HG03108 (cell line): ENCODE data around the gene SP3.
A peak's percentile ranks its signal among the peaks of the same experiment; 100 is the strongest.

Experiments used
- ATAC-seq: cut with Tn5 transposase; IDR thresholded peaks from one replicate; pipeline ENCODE4 v1.9.1; 2021; ENCODE audit warnings: moderate library complexity; ENCODE audit not compliant: unreplicated experiment

Gene SP3

DNA sequence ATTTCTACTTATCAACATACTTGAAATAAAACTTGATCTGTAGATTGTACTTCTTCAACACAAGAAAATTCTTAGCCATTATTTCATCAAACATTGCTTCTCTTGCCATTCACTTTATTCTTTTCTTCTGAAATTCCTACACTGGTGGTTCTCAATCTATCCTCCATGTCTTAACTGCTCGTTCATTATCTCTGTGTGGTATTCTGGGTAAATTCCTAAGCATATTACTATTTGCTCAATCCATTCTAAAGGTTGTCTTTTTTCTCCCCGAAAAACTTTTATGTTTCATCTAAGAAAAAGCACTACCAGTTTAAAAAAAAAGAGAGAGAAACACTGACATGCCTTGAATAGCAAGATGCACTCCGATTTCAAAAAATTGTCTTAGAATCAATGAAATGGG lies 18.0 kb downstream of the SP3 start:
- no peak for ATAC-seq

DNA sequence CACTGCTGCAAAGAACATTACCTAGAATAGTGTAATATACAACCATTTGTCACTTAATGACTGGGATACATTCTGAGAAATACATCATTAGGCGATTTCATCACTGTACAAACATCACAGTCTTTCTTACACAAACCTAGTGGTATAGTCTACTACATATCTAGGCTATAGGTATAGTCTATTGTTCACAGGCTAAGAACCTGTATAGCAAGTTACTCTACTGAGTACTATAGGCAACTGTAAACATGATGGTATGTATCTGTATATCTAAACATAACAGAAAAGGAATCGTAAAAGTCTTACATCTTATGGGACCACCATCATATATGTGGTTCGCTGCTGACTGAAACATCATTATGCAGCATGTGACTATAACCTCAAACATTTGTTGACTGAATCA lies 21.4 kb downstream of the SP3 start:
- ATAC-seq = no peak

DNA sequence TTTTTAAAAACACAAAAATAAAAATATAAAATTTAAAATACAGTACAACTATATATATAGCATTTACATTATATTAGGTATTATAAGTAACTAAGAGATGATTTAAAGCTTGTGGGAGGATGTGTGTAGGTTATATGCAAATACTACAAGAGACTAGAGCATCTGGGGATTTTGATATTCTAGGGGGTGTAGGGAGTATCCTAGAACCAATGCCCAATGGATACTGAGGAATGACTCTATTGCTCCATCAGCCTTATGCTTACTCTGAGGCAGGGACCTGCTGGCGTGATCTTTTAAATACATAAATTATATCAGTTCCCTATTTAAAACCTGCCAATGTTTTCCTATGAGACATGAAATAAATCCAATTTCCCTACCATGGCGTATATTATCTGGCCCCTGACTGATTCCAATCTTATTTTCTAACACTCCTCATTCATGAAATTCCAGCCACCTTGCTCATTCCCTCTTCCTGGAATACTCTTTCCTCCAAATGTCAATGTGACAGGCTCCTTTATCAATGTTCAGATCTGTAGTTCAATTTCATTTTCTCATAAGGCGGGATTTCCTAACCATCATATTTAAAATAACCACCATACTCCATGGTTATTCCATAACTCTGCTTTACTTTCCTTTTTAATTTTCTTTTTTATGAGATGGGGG lies 22.2 kb downstream of the SP3 start:
- ATAC-seq = no peak

DNA sequence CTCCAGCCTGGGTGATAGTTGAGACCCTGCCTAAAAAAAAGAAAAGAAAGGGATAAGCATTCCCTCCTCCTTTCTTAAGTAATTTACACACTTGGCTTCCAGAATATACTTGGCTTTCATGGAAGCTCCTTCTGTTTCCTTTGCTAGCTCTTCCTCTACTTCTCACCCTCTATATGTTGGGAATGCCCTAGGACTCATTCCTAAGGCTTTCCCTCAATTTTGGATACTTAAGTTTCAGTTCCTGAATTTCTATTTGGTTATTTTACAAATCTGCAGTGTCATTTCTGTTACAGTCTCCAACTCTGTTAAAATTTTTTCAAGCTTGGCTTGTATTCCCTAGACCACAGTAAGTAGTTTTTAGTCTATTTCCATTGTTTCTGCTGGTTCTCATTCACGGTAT lies 23.6 kb downstream of the SP3 start:
- ATAC-seq = no peak

DNA sequence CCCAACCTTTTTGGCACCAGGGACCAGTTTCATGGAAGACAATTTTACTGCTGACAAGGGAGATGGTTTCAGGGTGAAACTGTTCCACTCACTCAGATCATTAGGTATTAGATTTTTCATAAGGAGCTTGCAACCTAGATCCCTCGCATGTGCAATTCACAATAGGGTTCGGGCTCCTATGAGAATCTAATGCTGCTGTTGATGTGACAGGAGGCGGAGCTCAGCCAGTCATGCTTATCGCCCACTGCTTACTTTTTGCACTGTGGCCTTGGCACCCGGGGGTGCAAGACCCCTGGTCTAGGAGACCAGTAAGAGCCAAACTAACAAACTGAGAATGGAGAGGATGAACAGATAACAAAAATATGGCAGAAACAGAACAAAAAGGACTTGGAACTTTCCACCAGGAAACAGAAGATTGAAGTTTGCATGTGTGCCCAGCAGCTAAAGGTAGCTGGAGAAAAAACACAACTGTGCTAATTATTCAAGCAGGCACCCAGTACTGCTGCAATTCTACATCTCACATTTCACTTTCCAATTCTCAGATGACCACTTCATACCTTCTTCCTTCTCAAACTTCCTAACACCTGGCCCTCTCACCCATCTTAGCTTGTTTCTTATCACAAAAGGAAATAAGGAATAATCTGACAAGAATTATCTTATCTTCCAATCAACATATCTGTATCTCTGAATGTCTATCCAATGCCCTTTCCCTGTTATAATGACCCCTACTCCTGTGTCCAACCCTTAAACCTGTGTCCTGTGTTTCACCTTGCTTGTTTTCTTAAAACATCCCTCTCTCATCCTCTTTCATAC lies 24.8 kb downstream of the SP3 start:
- no peak for ATAC-seq

DNA sequence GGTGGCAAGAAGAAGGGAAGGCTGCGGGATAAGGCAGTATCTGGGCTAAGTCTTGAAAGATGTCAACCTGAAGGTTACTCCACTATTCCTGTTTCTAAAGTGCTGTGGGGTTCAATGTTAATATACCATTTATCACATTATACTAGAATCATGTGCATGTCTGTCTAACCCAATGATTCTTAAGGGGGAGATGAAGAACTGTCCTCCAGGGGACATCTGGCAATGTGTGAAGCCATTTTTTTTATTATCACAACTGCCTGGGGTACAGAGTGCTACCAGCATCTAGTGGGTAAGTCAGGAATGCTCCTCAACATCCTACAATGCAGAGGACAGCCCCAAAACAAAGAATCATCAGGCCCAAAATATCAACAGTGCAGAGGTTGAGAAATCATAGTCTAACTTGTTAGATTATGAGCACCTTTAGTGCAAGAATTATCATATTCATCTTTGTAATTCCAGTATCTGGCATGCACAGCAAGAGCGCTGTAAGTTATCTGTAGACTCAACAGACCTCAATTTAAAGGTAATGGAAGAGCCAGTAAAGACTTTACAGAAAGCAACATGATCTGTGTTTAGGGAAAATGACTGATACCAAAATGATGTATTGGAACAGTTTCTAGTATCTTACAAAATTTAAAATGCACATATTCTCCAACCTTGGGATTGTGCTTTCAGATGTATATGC lies 26.3 kb downstream of the SP3 start:
- ATAC-seq = no peak

DNA sequence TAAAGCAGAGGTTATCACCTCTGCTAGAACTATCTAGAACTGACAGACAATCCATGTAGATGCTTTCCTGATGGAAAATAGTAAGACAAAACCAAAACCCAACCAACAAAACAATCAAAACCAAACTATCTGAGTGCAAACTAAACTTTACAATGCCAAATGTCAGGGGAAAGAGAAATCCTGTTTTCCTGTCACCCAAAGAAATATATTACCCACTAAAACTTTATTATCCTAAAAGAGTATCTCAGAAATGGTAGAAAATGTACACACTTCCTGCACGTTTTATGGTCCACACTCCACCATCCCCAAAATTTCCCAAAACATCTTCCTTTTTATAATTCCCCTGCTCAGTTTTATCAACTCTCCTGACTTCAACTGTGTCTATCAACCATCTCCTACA lies 29.9 kb downstream of the SP3 start:
- ATAC-seq = no peak

GRCh38 chr2:173934895-173935294 lies 30.3 kb downstream of the SP3 start:
- ATAC-seq = no peak

GRCh38 chr2:173931751-173932150 lies 33.4 kb downstream of the SP3 start:
- ATAC-seq = no peak

DNA sequence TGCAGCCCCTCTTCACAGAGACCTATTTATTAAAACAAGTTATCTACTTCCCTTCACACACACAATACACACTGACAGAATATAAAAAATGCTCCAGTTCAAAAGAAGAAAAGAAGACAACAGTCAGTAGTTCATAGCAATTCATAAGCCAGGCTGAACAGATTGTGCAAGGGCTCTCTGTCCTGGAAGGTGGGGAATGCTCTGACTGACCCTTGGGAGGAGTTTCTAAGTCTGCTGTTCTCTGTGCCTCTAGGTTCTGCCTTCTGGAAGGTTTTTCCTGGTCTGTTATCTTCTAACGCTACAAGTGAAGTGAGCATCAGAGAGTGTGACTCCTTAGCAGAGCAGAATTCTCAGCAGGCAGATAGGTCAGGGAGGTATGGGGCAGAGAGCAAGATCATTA lies 35.7 kb downstream of the SP3 start:
- no peak for ATAC-seq

DNA sequence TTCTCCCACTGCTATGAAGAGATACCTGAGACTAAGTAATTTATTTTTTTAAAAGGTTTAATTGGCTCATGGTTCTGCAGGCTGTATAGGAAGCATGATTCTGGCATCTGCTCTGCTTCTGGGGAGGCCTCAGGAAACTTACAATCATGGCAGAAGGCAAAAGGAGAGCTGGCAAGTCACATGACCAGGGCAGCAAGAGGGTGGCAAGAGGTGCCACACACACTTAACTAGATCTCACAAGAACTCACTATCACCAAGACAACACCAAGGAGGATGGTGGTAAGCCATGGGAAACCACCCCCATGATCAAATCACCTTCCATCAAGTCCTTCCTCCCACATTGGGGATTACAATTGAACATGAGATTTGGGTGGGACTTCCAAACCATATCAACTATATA lies 38.3 kb downstream of the SP3 start:
- ATAC-seq = no peak

DNA sequence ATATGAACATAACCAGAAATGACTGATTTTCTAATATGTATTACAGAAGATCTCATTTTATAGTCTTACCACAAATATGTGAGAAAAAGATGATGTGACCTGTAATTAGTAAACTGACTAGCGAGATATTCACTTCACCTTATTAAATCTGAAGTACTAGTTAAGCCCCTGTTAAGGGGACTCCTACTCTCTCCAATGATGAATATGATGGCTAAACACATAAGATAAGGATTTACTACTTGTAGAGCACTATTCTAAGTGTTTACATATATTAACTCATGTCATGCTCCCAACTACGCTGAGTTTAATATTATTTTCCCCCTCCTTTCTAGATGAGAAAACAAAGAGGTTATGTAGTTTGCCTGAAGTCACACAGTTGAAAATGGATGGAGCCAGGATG lies 40.9 kb downstream of the SP3 start:
- ATAC-seq = no peak

GRCh38 chr2:173922760-173923159 lies 42.4 kb downstream of the SP3 start:
- ATAC-seq = no peak

DNA sequence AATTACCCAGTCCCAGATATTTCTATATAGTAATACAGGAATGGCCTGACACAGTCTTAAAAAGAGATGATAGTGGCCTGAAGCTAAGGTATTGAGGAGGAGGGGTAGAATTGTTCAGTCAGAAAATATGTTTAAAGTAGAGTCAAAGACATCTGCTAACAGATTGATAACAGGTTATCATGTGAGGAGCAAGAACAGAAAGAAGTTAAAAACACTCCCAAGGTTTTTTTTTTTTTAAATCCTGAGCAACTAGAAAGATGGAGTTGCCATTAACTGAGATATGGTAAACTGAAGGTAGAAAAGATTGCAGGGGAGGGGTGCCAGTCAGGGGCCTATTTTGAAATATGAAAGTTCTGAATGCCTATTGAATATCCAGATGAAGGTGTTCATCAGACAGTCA lies 43.1 kb downstream of the SP3 start:
- no peak for ATAC-seq

DNA sequence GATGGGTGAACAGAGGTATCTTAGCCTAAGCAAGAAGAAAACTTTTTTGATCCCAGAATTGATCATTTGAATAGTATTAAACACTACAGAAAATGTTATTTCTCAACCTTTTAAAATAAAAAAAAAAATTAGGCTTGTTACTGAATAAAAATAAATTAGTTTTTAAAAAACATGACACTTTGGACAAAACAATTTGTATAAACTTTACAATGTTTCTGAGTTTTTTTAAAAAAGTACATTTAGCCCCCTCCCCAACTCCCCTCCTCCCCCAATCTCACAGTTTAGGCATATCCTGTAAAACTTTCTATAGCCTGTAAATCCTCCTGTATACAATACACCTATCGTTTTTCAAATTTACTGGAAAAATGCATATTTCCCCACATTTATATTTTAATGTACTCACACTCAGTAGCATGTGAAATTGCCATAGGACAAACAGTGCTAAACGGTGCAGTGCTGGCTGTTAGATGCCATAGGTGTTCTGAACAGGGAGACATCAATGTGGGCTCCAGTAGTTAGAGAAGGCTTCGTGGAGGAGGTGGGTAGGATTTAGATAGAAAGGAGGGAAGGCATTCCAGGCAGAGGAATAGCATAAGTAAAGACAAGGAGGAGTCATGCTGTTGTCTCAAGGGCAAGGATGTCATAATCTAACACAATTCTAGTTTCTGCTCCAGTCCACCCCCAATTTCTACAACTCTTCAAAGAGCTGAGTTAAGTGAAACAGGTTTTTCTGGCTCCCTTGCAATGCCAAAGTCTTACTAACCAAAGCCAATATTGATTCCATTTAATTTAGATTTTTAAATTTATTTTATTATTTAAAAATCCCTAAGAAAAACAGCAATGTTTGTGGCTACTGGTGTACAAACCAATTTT lies 50.9 kb downstream of the SP3 start:
- ATAC-seq = no peak

GRCh38 chr2:173909846-173910245 lies 55.3 kb downstream of the SP3 start:
- ATAC-seq = no peak

- ATAC-seq = no peak
These were observed 58.5 kb downstream of the SP3 start for GRCh38 chr2:173906626-173907025.

GRCh38 chr2:173903601-173904394 lies 61.4 kb downstream of the SP3 start:
- ATAC-seq = no peak

- no peak for ATAC-seq
These were observed 66.2 kb downstream of the SP3 start for GRCh38 chr2:173898996-173899395.

DNA sequence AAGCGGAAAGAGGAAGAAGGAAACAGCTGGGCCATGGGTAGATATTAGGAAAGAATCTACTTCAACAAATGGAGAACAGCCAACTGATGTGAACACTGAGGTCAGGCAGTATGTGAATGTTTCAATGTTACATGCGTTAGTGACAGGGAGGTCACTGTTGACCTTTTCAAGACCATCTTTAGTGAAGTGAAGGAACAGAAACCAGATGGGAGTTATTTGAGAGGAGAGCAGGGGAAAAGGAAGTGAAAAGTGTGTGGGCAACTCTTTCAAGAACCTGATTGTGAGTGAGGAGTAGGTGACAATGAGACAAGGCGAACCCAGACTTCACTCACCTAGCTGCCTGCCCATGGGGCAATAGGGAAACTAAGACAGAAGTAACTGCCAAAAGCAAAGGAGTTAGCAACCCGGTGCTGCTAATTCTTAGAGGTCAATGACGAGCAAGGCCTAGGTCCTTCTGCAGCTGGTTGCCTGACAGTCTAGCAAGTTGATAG lies 67.0 kb downstream of the SP3 start:
- ATAC-seq = peak; percentile 92
